GM12878 (cell line): ENCODE results near the gene PITPNM3. TPM values are rescaled to one million over a fixed set of nuclear protein-coding genes. Genes with fewer than 3 reads are reported as not detected.

Experiments used
- ATAC-seq: fragments of 200-7000 bp; cut with Tn5 transposase; 3 replicates; pipeline ENCODE4 v1.9.1; 2020; ENCODE audit warnings: mild to moderate bottlenecking, moderate library complexity
- BruUV-seq: library from RNA; stranded (reverse); fragments of 400-500 nt; replicated peaks from 2 replicates; lab custom pipeline; 2021; lab: Mats Ljungman, UMichigan
- CTCF ChIA-PET: fragments of 300-600 bp; sonication (Branson Sonifier 250); formaldehyde crosslinking; extraction: SDS; loops from one replicate; lab custom pipeline; 2021; ENCODE audit warnings: inconsistent platforms; lab: Yijun Ruan, JAX
- POLR2A ChIA-PET: fragments of 350-600 bp; formaldehyde crosslinking; extraction: SDS; loops from one replicate; lab custom pipeline; 2021; ENCODE audit warnings: inconsistent platforms; lab: Charles Lee
- RAD21 ChIA-PET: fragments of 300-600 bp; sonication (Branson Sonifier 250); formaldehyde crosslinking; loops from one replicate; lab custom pipeline; 2023; ENCODE audit warnings: antibody characterized with exemption; ENCODE audit not compliant: unreplicated experiment; lab: Charles Lee
- SMC1A ChIA-PET: fragments of 300-600 bp; sonication (Branson Sonifier 250); formaldehyde crosslinking; loops from one replicate; lab custom pipeline; 2023; ENCODE audit not compliant: unreplicated experiment, uncharacterized antibody; lab: Charles Lee
- DNase-seq: peaks from one replicate; pipeline ENCODE4 v3.0.0-alpha.2; 2011; ENCODE audit warnings: low read depth, low spot score
- FAIRE-seq: peaks from 3 replicates; lab custom pipeline; 2011; peaks lifted over from hg19 to GRCh38; lab: Jason Lieb, UNC
- H2AFZ ChIP-seq: 2 replicates; pipeline ENCODE4 v1.6.0; 2011; ENCODE audit warnings: low read depth, low read length, control low read depth; ENCODE audit not compliant: control insufficient read depth
- H3K27ac ChIP-seq: 2 replicates; pipeline ENCODE4 v1.5.1; 2011; ENCODE audit warnings: control low read depth; ENCODE audit not compliant: control insufficient read depth, insufficient read depth
- H3K27me3 ChIP-seq, 2 experiments: replicated peaks in 1 of 2; 2 replicates each; pipeline versions ENCODE4 v1.6.0 to v1.6.1; 2011; ENCODE audit warnings: low read length in 1 of 2; ENCODE audit not compliant: control insufficient read depth in 2 of 2, insufficient read depth in 2 of 2
- H3K36me3 ChIP-seq, 2 experiments: 2 replicates each; pipeline ENCODE4 v1.5.1; 2011; ENCODE audit warnings: low read length in 1 of 2; ENCODE audit not compliant: control insufficient read depth in 2 of 2, insufficient read depth in 2 of 2
- H3K4me1 ChIP-seq: 2 replicates; pipeline ENCODE4 v1.6.1; 2011; ENCODE audit warnings: mild to moderate bottlenecking, low read length, moderate library complexity, mixed read lengths; ENCODE audit not compliant: control insufficient read depth, insufficient read depth
- H3K4me2 ChIP-seq: 2 replicates; pipeline ENCODE4 v1.6.0; 2011; ENCODE audit warnings: control low read depth; ENCODE audit not compliant: control insufficient read depth, insufficient read depth
- H3K4me3 ChIP-seq: fragments of 200-600 bp; sonication (generic); 2 replicates; pipeline ENCODE4 v1.5.1; 2016
- H3K79me2 ChIP-seq: 2 replicates; pipeline ENCODE4 v1.6.0; 2011; ENCODE audit warnings: low read length; ENCODE audit not compliant: control insufficient read depth, insufficient read depth
- H3K9ac ChIP-seq: 2 replicates; pipeline ENCODE4 v1.8.0; 2011; ENCODE audit warnings: low read length, control low read depth, mixed read lengths; ENCODE audit not compliant: control insufficient read depth, insufficient read depth
- H3K9me3 ChIP-seq: replicated peaks from 3 replicates; pipeline ENCODE4 v1.5.1; 2011; ENCODE audit warnings: mild to moderate bottlenecking, low read length; ENCODE audit not compliant: control insufficient read depth, insufficient read depth
- H4K20me1 ChIP-seq: 2 replicates; pipeline ENCODE4 v1.6.0; 2011; ENCODE audit not compliant: control insufficient read depth, insufficient read depth
- DPF2 ChIP-seq: fragments of 450-650 bp; IDR thresholded peaks from 2 replicates; pipeline ENCODE4 v1.6.1; 2017; ENCODE audit warnings: mild to moderate bottlenecking
- MEF2A ChIP-seq: IDR thresholded peaks from 2 replicates; pipeline ENCODE4 v1.6.1; 2011; ENCODE audit warnings: low read depth, mild to moderate bottlenecking, low read length, moderate library complexity; ENCODE audit not compliant: insufficient read depth
- NBN ChIP-seq: fragments of 450-650 bp; IDR thresholded peaks from 2 replicates; pipeline ENCODE4 v1.6.1; 2016
- RELA ChIP-seq: fragments of 450-650 bp; IDR thresholded peaks from 2 replicates; pipeline ENCODE4 v1.8.0; 2014; ENCODE audit warnings: borderline replicate concordance; ENCODE audit not compliant: partially characterized antibody
- RFX5 ChIP-seq: IDR thresholded peaks from 2 replicates; pipeline ENCODE4 v1.6.1; 2011; ENCODE audit warnings: low read depth, low read length, improper control_type of control experiment
- SRF ChIP-seq, 2 experiments: IDR thresholded peaks; 2 replicates each; pipeline ENCODE4 v1.6.1; 2011; ENCODE audit warnings: low read depth in 2 of 2, low read length in 2 of 2, mild to moderate bottlenecking in 1 of 2, moderate library complexity in 1 of 2
- WGBS: methylation state at CpG from one replicate; pipeline ENCODE4 v1.1.6; 2016; ENCODE audit warnings: low lambda C conversion rate; ENCODE audit not compliant: insufficient replicate concordance, insufficient coverage; ENCODE audit errors: missing lambda C conversion rate; 5-methylcytosine and 5-hydroxymethylcytosine counted together
- in situ Hi-C: fragments of 300-500 bp; cut with MboI; formaldehyde crosslinking; loops from 9 replicates; pipeline ENCODE4 v1.14.3; 2018; ENCODE audit warnings: mixed read lengths
- intact Hi-C: fragments of 100-400 bp; cut with micrococcal nuclease; formaldehyde crosslinking; loops from one replicate; pipeline ENCODE4 v1.14.2; 2022; ENCODE audit not compliant: unreplicated experiment
- polyA plus RNA-seq, 11 experiments: library from polyadenylated mRNA; depleted of rRNA in 4 of 11; unstranded in 6 of 11; stranded (reverse) in 5 of 11; fragments of >200 nt; fragmentation: Nextera tagmentation in 4 of 11; fragmentation: Illumina TruSeq in 1 of 11; extraction: Ambion mirVana in 4 of 11; extraction: Trizol in 1 of 11; gene quantifications; 1 replicate in 1 of 11; 2 replicates in 10 of 11; pipeline versions ENCODE4 v1.2.1 to v1.2.3, GENCODE V29; 2011 to 2016; ENCODE audit warnings: inconsistent platforms in 2 of 11, missing spikeins in 2 of 11, low read depth in 1 of 11
- total RNA-seq, 4 experiments: library from RNA; depleted of rRNA in 3 of 4; stranded (reverse); fragments of >200 nt in 3 of 4; fragmentation: Illumina TruSeq in 1 of 4; extraction: Trizol in 1 of 4; gene quantifications; 2 replicates each; pipeline versions ENCODE4 v1.2.1 to v1.2.3, GENCODE V29; 2013 to 2021
- TF ChIP-seq, protein P1 (sequence below): fragments of 450-650 bp; IDR thresholded peaks from 2 replicates; pipeline ENCODE4 v1.6.1; 2014; ENCODE audit warnings: mild to moderate bottlenecking
- TF ChIP-seq, protein P2 (sequence below): IDR thresholded peaks from 2 replicates; pipeline ENCODE4 v1.6.1; 2012; ENCODE audit warnings: mild to moderate bottlenecking, low read depth, low read length

The PITPNM3 gene
- total and polyA plus RNA-seq, 10 of the 15 experiments (the other 5 are each of a cell fraction or from before 2014, with no cell fraction given), result 0.02 to 0.49 (median 0.19) TPM; not detected in 1

- Histone ChIP-seq H3K9ac (no peak overlapping the region), H2AFZ (no peak overlapping the region), H3K27ac (no peak overlapping the region), H3K27me3 (no peaks in the 10 kb centered on the region; a peak in 1 of 4 replicates), H3K79me2 (no peaks in the 10 kb centered on the region), H3K4me1 (peaks cover 7% of the 10 kb centered on the region), H3K36me3 (no peaks in the 10 kb centered on the region), H3K4me2 (no peak overlapping the region), H3K9me3 (no peaks in the 10 kb centered on the region; the same call in 2 of the 3 replicates), H4K20me1 (no peaks in the 10 kb centered on the region), H3K4me3 (no peak overlapping the region)
- intact Hi-C loops (no loop called here), in situ Hi-C loops (no loop called here)
- ChIA-PET POLR2A (interaction anchor here (0.7 kb wide), 1 partner anchor 61 kb away, joined by 3 read pairs; no protein-coding TSS in a partner anchor), SMC1A (no interaction called here), RAD21 (interaction anchor here (1.9 kb wide), 1 partner anchor 838 kb away, joined by 6 read pairs; no protein-coding TSS in a partner anchor), CTCF (interaction anchor here (0.7 to 2.8 kb wide), 5 partner anchors 10 to 839 kb away, joined by 3 to 9 read pairs (median 4); partner anchors contain the start of gene AIPL1)
- no peak for TF ChIP-seq SRF (IDR thresholded peaks at IDR 0.05; ENCODE audit: low read depth in 2 of 2, low read length in 2 of 2)
- no peak for TF ChIP-seq RFX5
- no peak for TF ChIP-seq DPF2
- TF ChIP-seq NBN, result no peak
- TF ChIP-seq, protein P1, sequence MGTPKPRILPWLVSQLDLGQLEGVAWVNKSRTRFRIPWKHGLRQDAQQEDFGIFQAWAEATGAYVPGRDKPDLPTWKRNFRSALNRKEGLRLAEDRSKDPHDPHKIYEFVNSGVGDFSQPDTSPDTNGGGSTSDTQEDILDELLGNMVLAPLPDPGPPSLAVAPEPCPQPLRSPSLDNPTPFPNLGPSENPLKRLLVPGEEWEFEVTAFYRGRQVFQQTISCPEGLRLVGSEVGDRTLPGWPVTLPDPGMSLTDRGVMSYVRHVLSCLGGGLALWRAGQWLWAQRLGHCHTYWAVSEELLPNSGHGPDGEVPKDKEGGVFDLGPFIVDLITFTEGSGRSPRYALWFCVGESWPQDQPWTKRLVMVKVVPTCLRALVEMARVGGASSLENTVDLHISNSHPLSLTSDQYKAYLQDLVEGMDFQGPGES, result no peak
- TF ChIP-seq, protein P2, sequence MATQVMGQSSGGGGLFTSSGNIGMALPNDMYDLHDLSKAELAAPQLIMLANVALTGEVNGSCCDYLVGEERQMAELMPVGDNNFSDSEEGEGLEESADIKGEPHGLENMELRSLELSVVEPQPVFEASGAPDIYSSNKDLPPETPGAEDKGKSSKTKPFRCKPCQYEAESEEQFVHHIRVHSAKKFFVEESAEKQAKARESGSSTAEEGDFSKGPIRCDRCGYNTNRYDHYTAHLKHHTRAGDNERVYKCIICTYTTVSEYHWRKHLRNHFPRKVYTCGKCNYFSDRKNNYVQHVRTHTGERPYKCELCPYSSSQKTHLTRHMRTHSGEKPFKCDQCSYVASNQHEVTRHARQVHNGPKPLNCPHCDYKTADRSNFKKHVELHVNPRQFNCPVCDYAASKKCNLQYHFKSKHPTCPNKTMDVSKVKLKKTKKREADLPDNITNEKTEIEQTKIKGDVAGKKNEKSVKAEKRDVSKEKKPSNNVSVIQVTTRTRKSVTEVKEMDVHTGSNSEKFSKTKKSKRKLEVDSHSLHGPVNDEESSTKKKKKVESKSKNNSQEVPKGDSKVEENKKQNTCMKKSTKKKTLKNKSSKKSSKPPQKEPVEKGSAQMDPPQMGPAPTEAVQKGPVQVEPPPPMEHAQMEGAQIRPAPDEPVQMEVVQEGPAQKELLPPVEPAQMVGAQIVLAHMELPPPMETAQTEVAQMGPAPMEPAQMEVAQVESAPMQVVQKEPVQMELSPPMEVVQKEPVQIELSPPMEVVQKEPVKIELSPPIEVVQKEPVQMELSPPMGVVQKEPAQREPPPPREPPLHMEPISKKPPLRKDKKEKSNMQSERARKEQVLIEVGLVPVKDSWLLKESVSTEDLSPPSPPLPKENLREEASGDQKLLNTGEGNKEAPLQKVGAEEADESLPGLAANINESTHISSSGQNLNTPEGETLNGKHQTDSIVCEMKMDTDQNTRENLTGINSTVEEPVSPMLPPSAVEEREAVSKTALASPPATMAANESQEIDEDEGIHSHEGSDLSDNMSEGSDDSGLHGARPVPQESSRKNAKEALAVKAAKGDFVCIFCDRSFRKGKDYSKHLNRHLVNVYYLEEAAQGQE, result no peak
- TF ChIP-seq MEF2A, result no peak
- no peak for TF ChIP-seq RELA
- ATAC-seq, result no peak
- WGBS, result 50% methylated on average over 18 of the region's 18 CpGs
- DNase-seq, result no peak
- BruUV-seq, result no TSS peak
- no peak for FAIRE-seq
Observed at GRCh38 chr17:6425407-6425806, 130.9 kb downstream of the PITPNM3 start.
